ENCODE data around the gene UGT1A7. TPM values are rescaled to one million over a fixed set of nuclear protein-coding genes. Genes with fewer than 3 reads are reported as not detected.
"Not testable (repeated sequence)": the region's sequence is repeated elsewhere in the genome, so short reads cannot be mapped to it uniquely, and the experiment has no call there.

The UGT1A7 gene
- total RNA-seq, 1 experiment from 2014 or later, result not detected

GRCh38 chr2:233740870-233741269, 59.2 kb downstream of the UGT1A7 start:
- POLR2A ChIA-PET, result no interaction called here
- intact Hi-C loops (cut with micrococcal nuclease), result no loop called here

GRCh38 chr2:233743464-233744259, 62.0 kb downstream of the UGT1A7 start:
- ChIA-PET CTCF (no interaction called here), POLR2A (no interaction called here)
- Mint-ChIP-seq H3K27me3 (ENCODE audit: insufficient read depth, unreplicated experiment) (no peaks in the 10 kb centered on the region), H3K36me3 (ENCODE audit: insufficient read depth, unreplicated experiment) (no peaks in the 10 kb centered on the region), H3K27ac (ENCODE audit: low read depth, unreplicated experiment) (no peak overlapping the region), H3K9me3 (ENCODE audit: unreplicated experiment) (no peaks in the 10 kb centered on the region), H3K4me1 (ENCODE audit: insufficient read depth, unreplicated experiment) (no peaks in the 10 kb centered on the region), H3K4me3 (ENCODE audit: unreplicated experiment) (no peak overlapping the region)
- intact Hi-C loops (cut with micrococcal nuclease), result no loop called here
- BruUV-seq (replicated peaks), result no TSS peak
- no peak for TF ChIP-seq CTCF (IDR thresholded peaks at IDR 0.05; ENCODE audit: unreplicated experiment)
- no peak for DNase-seq (ENCODE audit: unreplicated experiment)

More at GRCh38 chr2:233740870-233741269, 59.2 kb downstream of the UGT1A7 start:
- Mint-ChIP-seq H3K4me1 (ENCODE audit: insufficient read depth, unreplicated experiment) (no peaks in the 10 kb centered on the region), H3K36me3 (ENCODE audit: insufficient read depth, unreplicated experiment) (no peaks in the 10 kb centered on the region), H3K9me3 (ENCODE audit: unreplicated experiment) (no peaks in the 10 kb centered on the region), H3K4me3 (ENCODE audit: unreplicated experiment) (no peak overlapping the region), H3K27ac (ENCODE audit: low read depth, unreplicated experiment) (no peak overlapping the region), H3K27me3 (ENCODE audit: insufficient read depth, unreplicated experiment) (no peaks in the 10 kb centered on the region)
- CTCF ChIA-PET, result no interaction called here
- BruUV-seq (replicated peaks), result no TSS peak
- TF ChIP-seq CTCF (IDR thresholded peaks at IDR 0.05; ENCODE audit: unreplicated experiment), result no peak
- DNase-seq (ENCODE audit: unreplicated experiment), result no peak

- CTCF ChIA-PET, result no interaction called here
- BruUV-seq (replicated peaks), result no TSS peak
- POLR2A ChIA-PET, result no interaction called here
- no peaks in the 10 kb centered on the region for H3K4me1 Mint-ChIP-seq (ENCODE audit: insufficient read depth, unreplicated experiment)
- intact Hi-C loops (cut with micrococcal nuclease), result no loop called here
- H3K4me3 Mint-ChIP-seq (ENCODE audit: unreplicated experiment), result no peak overlapping the region
- no peak for TF ChIP-seq CTCF (IDR thresholded peaks at IDR 0.05; ENCODE audit: unreplicated experiment)
- H3K9me3 Mint-ChIP-seq (ENCODE audit: unreplicated experiment), result peaks cover 7% of the 10 kb centered on the region
- H3K27me3 Mint-ChIP-seq (ENCODE audit: insufficient read depth, unreplicated experiment), result no peaks in the 10 kb centered on the region
- H3K27ac Mint-ChIP-seq (ENCODE audit: low read depth, unreplicated experiment), result no peak overlapping the region
- DNase-seq (ENCODE audit: unreplicated experiment), result no peak
- no peaks in the 10 kb centered on the region for H3K36me3 Mint-ChIP-seq (ENCODE audit: insufficient read depth, unreplicated experiment)
Measured at GRCh38 chr2:233745073-233745755, 63.5 kb downstream of the UGT1A7 start.

- H3K27ac Mint-ChIP-seq (ENCODE audit: low read depth, unreplicated experiment); H3K9me3 Mint-ChIP-seq (ENCODE audit: unreplicated experiment); H3K4me1 Mint-ChIP-seq (ENCODE audit: insufficient read depth, unreplicated experiment); POLR2A ChIA-PET; H3K36me3 Mint-ChIP-seq (ENCODE audit: insufficient read depth, unreplicated experiment); H3K27me3 Mint-ChIP-seq (ENCODE audit: insufficient read depth, unreplicated experiment); BruUV-seq (replicated peaks); H3K4me3 Mint-ChIP-seq (ENCODE audit: unreplicated experiment); DNase-seq (ENCODE audit: unreplicated experiment); CTCF ChIA-PET; intact Hi-C loops (cut with micrococcal nuclease): not testable (repeated sequence)
Measured at GRCh38 chr2:233745838-233746237, 64.1 kb downstream of the UGT1A7 start.
